Right ventricle myocardium superior (tissue), 1 donor: ENCODE data around the gene USP36. TPM values are rescaled to one million over a fixed set of nuclear protein-coding genes. Genes with fewer than 3 reads are reported as not detected.
A peak's percentile ranks its signal among the peaks of the same experiment; 100 is the strongest.
"Not testable (repeated sequence)": the region's sequence is repeated elsewhere in the genome, so short reads cannot be mapped to it uniquely, and the experiment has no call there.

Source experiments
- ATAC-seq: fragments of 200-7000 bp; cut with Tn5 transposase; one replicate; pipeline ENCODE4 v1.9.1; 2020; ENCODE audit warnings: mild to moderate bottlenecking; ENCODE audit not compliant: poor library complexity
- DNase-seq: peaks from one replicate; pipeline ENCODE4 v3.0.0-alpha.2; 2020
- intact Hi-C: fragments of 100-400 bp; cut with DNase I; formaldehyde crosslinking; loops from one replicate; pipeline ENCODE4 v1.11.2; 2022
- long read RNA-seq: library from polyadenylated mRNA; unstranded; transcript quantifications from one replicate; pipeline ENCODE4 v2.0.0, GENCODE V29; 2021
- total RNA-seq: library from RNA; stranded (reverse); fragmentation: NEBNext Ultra II Directional; extraction: Animal tissue kit (Norgen Biotek cat#: 25700); gene quantifications from one replicate; pipeline ENCODE4 v1.2.1, GENCODE V29; 2021
- donor health status: DM: no; HTN: yes; CAD: no; lungs with severe emphysema.

The USP36 gene
- 17.8 TPM for total RNA-seq
- long read RNA-seq, partial matches to known transcripts = 9 of 15 reads
- long read RNA-seq, other reads (novel, unspliced or antisense) = 6 of 15 reads

DNA sequence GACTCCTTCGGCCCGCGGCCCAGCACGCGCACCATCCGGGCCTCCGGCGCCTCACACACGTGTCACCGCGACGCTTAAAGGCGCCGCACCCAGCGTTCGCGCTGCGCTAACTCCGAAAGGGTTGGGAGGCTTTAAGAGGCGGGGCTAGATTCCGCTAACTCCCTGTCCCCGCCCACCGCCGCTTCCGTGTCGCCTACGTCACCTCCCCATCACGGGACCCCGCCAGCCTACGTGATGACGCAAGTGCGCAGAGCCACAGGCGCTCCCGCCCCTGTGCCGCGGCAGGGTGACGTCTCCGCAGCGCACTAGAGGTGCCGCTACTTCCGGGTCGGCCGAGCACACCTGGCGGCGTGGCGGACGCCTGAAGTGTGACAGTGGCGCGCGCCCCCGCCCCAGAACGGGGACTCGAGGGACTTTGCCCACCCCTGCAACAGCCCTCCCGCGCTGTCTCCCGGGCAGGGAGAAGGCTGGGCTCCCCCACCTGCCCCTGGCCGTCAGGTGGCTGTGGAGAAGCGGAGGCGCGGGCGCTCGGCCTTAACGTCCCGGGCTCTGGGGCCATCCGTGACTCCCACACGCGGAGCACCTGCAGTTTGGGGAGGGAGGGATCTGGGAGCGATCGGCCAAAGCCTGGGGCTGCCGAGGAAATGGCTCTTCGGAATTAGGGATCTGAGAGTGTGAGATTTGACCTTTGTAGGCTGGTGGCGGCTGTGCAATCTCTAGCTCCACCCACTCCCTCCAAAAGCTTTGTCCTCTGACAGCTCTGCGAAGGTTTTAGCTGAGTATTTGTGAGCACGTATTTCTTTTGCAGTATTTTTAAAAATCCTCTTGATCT is at the start of gene USP36:
Gene USP36, minus strand, starts transcription at position 35 of the 832 bp plus-strand sequence. CDS start 4,451 bp downstream, outside the sequence.
- intact Hi-C loops = no loop called here
- peak; percentile 97 for ATAC-seq
- DNase-seq = peak; percentile 100

DNA sequence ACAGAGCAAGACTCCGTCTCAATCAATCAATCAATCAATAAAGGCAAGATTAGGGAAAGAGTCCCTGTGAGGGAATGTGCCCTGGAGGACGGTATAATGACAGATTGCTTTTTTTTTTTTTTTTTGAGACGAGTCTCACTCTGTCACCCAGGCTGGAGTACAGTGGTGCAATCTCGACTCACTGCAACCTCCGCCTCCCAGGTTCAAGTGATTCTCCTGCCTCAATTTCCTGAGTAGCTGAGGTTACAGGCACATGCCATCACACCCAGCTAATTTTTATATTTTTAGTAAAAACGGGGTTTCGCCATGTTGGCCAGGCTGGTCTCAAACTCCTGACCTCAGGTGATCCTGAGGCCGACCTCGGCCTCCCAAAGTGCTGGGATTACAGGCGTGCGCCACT is 49.5 kb upstream of the USP36 start:
- intact Hi-C loops, DNase-seq, ATAC-seq: not testable (repeated sequence)

DNA sequence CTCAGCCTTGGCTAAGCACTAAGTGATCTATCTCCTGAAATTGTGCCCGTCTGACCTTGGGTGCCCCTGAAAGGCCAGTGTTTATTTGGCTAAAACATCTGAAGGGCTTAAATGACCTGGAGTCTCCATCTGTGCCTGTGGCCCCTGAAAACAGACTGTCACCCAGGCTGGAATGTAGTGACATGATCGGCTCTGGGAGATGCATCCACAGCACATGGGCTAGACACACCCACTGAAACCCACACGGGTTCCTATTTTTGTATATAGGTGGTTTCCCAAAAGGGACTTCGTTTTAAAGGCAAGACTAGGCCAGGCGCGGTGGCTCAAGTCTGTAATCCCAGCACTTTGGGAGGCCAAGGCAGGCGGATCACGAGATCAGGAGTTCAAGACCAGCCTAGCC is 48.9 kb upstream of the USP36 start:
- no peak for ATAC-seq
- intact Hi-C loops = loop anchor here (5.0 kb wide), 1 partner anchor 33 kb away; no protein-coding TSS in a partner anchor

DNA sequence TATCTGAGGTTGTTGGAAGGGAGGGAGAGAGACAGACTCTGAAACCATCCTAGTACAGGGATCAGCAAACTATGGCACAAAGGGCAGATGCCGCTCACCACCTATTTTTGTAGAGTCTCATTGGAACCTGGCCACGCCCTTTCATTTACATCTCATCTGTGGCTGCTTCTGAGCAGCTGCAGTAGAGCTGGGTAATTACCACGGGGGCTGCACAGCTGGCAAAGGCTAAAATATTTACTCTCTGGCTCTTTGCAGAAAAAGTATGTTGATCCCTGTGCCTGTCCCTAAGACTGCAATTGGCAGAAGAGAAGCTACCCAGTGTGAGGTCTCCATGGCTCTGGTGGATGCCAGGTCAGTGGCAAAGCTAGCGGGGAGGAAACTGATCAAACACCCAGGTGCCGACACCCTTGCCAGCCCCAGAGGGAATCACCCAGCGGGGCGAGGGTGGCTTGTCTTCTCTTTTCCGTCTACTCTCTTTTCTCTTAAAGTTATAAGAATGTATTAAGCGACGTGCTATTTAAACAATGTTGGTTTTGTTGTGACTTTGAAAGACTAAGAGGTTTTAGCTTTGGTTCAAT is 48.4 kb upstream of the USP36 start:
- ATAC-seq = no peak
- intact Hi-C loops = loop anchor here (5.0 kb wide), 1 partner anchor 33 kb away; no protein-coding TSS in a partner anchor
- DNase-seq = no peak

More for the DNA sequence above, 48.9 kb upstream of the USP36 start:
- no peak for DNase-seq

DNA sequence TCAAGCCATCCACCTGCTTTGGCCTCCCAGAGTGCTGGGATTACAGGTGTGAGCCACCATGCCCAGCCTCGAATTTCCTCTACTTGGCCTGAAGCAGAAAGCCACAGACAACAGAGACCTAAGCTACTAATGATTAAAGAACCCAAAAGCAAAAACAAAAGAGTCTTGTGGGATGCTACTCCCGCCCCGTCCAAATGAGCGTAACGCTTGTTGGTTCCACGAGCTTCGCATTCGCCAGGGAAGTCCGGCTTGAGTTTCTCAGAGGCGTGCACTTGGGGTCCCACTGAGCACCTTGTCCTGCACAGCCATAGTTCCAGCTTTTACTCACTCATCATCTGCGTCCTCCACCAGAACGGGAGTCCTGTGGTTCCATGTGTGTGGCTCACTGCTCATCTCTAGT is 46.3 kb upstream of the USP36 start:
- no peak for ATAC-seq
- intact Hi-C loops = loop anchor here (5.0 kb wide), 1 partner anchor 35 kb away; no protein-coding TSS in a partner anchor
- no peak for DNase-seq

DNA sequence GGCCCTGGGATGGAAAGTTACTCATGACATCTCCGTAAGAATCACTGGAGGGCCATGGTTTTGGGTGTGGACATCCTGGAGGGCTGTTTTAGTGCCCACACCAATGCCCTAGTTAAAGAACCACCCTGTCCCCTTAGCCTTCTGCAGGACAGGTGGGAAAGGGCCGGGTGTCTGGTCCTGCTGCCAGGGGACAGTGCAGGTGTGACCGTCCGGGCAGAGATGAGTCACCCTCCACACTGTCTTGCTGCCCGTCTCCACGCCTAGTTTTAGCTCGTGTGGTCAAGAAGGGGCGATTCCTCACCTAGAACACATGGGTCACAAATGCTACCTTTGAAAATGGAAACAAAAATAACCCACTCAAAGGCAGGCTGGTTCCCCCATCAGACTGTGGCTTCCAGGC is 45.3 kb upstream of the USP36 start:
- no peak for DNase-seq
- ATAC-seq = no peak
- intact Hi-C loops = loop anchor here (5.0 kb wide), 1 partner anchor 36 kb away; no protein-coding TSS in a partner anchor

DNA sequence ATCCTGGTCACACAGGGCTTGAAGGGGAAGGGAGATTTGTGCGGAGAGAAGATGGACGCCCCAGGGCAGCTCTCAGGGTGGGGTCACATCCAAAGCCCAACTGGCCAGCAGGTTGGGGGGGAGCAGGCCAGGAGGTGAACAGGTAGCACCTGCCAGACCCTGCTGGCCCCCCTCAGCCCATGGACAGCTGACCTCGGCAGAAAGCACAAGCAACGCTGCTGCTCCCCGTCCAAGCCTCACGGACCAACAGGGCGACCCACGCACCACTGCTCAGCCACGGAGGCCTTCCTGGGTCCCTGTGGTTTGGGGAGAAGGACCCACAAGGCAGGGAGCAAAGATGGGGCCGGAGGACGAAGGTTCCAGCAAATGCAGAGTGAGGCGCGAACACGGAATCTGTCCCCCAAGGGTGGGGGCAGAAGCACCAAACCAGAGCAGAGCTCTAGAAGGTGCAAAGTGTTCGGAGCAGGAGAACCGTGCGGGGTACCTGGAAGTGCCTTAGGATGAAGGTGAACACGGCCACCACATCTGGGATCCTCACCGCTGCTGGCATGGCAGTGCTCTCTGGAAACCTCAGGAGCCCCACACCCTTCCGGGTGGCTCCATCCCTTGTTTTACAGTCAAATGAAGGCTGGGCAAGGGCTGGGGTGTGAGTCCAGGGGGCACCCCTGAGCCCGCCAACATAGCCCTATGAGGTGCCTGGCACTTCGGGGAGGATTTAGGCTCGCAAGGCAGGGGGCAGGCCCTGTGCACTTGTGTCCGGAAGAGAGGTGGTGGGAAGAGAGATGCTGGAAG is 44.5 kb upstream of the USP36 start:
- intact Hi-C loops = loop anchor here (5.0 kb wide), 1 partner anchor 37 kb away; no protein-coding TSS in a partner anchor
- no peak for ATAC-seq
- DNase-seq = no peak

DNA sequence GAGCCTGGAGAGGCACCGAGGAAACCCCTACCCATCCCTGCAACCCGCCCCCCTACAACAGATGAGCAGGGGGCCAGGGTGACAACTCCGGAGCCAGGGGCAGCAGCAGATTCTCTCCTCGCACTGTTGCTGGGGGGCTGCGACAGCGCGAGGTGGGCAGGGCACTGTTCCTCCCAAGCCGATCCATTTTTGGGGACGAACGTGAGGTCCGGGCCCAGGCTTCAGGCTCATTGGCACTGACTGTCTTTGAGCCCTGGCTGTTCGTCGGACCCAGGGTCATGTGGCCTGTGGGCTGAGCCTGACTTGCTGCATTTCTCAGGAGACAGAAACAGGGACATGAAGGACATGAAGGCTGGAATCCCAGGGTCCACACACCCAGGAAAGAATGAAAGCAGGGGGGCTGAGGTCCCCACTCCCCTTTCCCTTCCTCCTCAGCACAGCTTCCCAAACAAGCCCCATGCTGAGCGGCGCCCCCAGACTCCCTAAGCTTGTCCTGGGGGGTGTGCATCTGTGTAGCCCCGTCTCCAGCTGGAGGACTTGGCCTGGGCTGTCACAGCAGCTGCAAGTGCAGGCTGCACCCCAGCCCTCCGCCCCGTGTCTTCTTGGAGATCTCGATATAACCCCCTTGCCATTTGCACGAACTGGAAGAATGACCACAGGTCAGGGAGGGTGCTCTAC is 43.7 kb upstream of the USP36 start:
- DNase-seq (peak; percentile 60), ATAC-seq (peak; percentile 19)
- intact Hi-C loops = no loop called here

DNA sequence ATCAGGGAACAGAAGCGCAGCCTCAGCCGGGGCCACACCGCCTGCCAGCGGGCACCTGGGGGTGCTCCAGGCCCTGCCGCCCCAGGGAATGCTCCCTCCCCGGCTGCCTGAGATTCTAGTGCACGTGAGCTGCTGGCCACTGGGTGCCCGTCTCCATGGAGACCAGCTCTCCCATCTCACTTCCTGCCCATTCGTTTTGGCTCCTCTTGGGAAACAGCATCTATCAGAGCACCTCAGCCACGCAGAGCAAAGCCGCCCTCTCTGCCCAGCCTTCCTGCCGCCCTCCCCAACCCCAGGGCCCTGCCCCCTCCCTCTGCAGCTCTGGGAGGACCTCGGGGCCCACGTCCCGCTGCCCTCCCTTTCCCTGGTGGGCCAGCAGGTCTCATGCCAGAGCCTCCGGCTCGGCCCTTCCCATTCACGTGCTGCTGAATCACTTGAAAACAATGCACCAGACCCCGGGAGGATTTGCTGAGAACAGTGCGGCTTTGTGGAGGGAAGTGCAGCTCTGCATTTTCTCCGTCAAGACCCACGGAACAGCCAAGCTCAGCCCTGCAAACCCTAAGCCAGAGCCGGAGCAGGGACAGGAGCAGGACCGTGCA is 43.0 kb upstream of the USP36 start:
- ATAC-seq (peak; percentile 65), DNase-seq (peak; percentile 87)
- intact Hi-C loops = no loop called here

DNA sequence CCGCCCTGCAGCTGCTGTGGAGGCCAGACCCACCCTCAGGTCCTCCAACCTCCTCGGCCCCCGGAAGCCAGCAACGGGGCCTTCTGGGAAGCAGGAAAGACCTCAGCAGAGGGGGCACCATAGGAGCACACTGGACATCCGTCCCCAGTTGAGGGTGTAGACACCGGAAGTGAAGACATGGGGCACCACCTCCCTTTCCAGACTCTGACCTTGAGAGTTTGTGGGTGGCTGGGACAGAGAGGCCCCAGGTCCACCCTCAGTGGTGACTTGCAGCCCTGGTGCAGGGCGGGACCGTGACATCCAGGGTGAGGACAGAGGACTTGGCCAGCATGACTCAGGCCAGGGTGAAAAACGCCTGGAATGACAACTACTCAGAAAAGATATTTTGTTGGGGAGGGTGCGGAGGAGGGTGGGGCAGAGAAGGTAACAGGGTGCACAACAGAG is 42.5 kb upstream of the USP36 start:
- peak; percentile 76 for ATAC-seq
- intact Hi-C loops = no loop called here
- peak; percentile 87 for DNase-seq

DNA sequence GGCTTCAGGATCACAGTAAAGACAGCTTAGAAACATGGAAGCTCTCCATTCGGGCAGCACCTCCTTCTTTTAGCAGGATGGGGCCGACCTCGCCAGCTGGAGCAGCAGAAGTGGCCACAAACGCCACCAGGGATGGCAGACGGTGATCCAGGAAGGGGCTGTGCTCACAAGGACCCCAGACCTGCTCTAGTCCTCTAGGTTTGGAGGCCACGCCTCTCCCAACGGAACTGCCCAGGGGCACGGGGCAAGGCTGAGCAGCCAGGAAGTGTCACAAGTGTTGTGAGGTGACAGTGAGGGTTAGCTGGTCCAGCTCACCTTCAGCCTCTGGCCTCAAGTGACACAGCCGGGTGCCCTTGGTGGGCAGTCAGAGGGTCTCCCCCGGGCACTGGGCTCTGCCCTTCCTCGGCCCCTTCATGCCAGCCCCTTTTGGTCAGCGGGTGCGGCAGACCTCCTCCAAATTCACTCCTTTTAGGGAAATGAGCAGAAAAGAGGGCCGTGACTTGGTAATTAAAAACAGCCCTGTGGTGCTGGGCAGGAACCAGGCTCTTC is 42.0 kb upstream of the USP36 start:
- intact Hi-C loops = no loop called here
- ATAC-seq (peak; percentile 6), DNase-seq (peak; percentile 66)

DNA sequence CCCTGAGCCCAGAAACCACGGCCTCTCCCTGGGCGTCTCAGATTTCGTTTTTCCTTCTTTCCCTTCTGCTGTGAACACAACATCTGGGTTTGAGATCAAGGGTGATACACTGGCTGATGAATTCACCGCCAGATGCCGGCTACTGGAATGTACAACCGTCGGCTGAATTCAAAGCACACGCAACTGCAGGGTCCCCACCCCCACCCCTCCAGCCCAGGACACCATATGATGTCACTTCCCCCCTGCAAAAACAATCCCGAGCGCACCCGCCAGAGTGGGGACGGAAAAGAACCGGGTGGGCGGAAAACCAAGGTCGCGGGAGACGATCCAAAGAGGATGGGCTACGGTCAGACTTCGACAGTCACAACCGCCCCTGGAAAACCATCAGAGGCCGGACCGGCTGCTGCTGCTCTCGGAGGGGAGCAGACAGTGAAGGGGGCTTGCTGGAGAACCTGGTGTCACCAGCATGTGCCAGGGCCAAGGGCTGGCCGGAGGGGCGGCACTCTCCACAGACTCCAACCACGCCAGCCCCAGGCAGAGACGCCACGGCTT is 39.1 kb upstream of the USP36 start:
- DNase-seq (peak; percentile 84), ATAC-seq (peak; percentile 3)
- intact Hi-C loops = no loop called here

DNA sequence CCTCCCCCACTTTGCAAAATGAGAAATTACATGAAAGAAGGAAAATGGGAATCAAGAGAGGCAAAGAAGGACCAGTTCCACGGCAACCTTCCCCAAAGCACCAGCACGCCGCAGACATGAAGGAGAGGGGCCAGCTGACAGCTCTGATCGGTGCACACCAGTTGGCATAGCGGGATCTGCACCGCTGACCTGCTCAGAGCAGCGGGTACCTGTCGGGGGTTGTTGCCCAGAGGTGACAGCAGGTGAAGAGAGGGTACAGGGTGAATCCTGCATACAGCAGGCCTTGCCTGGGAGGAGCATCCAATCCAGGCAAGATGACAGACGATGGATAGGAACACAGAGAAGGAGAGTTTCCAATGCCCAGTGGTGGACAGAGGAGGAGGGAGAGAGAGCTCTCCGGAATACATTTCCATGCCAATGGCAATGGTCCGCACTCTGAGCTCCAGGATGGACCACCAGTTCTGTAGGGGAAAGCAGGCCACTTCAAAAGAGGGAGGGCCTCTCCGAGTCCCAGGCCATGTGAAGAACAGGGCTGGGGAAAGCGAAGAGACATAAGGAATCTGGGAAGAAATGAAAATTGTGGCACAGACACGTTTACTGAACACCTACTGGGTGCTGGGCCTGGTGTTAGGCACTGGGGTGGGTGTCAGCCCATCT is 38.4 kb upstream of the USP36 start:
- DNase-seq (no peak), ATAC-seq (no peak)
- intact Hi-C loops = no loop called here

DNA sequence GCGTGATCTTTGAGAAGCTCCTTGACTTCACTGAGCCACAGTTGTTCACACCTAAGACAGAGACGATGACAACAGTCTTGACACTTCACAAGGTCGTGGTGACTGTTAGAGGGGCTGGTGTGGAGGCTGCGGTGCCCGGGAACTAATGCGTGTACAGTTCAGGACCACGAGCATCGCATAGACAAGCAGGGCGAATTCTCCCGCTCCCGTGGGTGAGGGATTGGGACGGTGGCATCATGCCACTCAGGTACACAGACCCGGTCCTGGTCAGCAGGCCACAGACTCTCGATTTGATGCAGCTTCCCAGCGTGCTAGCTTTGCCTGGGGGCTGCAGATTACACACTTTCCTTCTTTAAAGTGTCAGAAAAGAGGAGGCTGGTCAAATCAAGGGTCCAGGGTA is 37.6 kb upstream of the USP36 start:
- no peak for ATAC-seq
- intact Hi-C loops = no loop called here

DNA sequence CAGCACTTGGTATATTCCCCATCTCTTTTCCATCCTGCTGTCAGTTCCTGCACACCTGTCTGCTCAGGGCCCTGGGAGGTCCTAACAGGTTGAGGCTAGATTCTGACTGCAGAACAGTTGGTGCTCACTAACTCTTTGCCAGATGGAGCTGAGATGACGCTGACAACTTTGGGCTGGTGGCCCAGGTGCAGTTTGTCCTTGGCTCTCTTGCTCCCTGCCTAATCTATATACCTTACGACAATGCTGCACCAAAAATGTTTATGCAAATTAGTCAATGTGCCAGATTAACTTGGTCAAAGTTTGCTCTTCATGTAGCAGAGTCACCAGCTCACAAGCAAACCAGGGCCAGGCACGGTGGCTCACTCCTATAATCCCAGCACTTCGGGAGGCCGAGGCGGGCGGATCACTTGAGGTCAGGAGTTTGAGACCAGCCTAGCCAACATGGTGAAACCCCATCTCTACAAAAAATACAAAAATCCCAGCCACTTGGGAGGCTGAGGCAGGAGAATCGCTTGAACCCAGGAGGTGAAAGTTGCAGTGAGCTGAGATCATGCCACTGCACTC is 36.4 kb upstream of the USP36 start:
- intact Hi-C loops = not testable (repeated sequence)
- DNase-seq = peak; percentile 63

More for the DNA sequence above, 37.6 kb upstream of the USP36 start:
- no peak for DNase-seq

DNA sequence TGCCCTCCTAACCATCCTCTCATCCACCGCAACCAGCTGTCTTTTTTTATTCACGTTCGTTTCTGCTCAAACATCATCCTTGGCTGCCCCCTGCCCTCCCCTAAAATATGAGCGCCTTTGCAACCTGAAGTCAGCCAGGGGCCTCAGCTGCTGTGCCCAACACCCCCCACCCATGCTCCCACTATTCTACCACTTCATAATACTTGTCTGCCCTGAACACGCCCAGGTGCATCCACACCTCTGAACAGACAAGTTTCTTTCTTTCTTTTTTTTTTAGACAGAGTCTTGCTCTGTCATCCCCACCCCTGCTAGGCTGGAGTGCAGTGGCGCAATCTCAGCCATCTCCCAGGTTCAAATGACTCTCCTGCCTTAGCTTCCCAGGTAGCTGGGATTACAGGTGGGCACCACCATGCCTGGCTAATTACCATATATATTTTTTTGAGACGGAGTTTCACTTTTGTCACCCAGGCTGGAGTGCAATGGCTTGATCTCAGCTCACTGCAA is 35.5 kb upstream of the USP36 start:
- no peak for ATAC-seq
- DNase-seq = no peak
- intact Hi-C loops = no loop called here

More for the DNA sequence above, 36.4 kb upstream of the USP36 start:
- ATAC-seq = peak; percentile 54
